Left ventricle myocardium inferior (tissue), 1 donor: ENCODE data around the gene FILIP1L. TPM values are rescaled to one million over a fixed set of nuclear protein-coding genes. Genes with fewer than 3 reads are reported as not detected.

Source experiments
- DNase-seq: peaks from one replicate; pipeline ENCODE4 v3.0.0-alpha.2; 2020
- H3K27ac ChIP-seq: fragments of 200-600 bp; replicated peaks from 2 replicates; pipeline ENCODE4 v1.8.0; 2021
- H3K27me3 ChIP-seq: fragments of 200-600 bp; 2 replicates; pipeline ENCODE4 v1.8.0; 2021; ENCODE audit warnings: low read depth
- H3K36me3 ChIP-seq: fragments of 200-600 bp; 2 replicates; pipeline ENCODE4 v1.8.0; 2021
- H3K4me1 ChIP-seq: fragments of 200-600 bp; 2 replicates; pipeline ENCODE4 v1.8.0; 2021
- H3K4me3 ChIP-seq: fragments of 200-600 bp; 2 replicates; pipeline ENCODE4 v1.8.0; 2021; ENCODE audit warnings: mild to moderate bottlenecking, moderate library complexity
- H3K9me3 ChIP-seq: fragments of 200-600 bp; replicated peaks from 2 replicates; pipeline ENCODE4 v1.8.0; 2021
- intact Hi-C: fragments of 100-400 bp; cut with micrococcal nuclease; formaldehyde crosslinking; loops from one replicate; pipeline ENCODE4 v1.11.0; 2022
- total RNA-seq: library from RNA; stranded (reverse); fragmentation: NEBNext Ultra II Directional; extraction: Animal tissue kit (Norgen Biotek cat#: 25700); gene quantifications from one replicate; pipeline ENCODE4 v1.2.1, GENCODE V29; 2021
- TF ChIP-seq, protein P1 (sequence below): fragments of 200-600 bp; IDR thresholded peaks from 2 replicates; pipeline ENCODE4 v1.8.0; 2021; ENCODE audit warnings: antibody characterized with exemption, mild to moderate bottlenecking, borderline replicate concordance
- donor health status: DM: no; HTN: yes; CAD: no; lungs with severe emphysema.

Gene FILIP1L
- total RNA-seq, 1 donor from 2014 or later: 84.9 TPM

DNA sequence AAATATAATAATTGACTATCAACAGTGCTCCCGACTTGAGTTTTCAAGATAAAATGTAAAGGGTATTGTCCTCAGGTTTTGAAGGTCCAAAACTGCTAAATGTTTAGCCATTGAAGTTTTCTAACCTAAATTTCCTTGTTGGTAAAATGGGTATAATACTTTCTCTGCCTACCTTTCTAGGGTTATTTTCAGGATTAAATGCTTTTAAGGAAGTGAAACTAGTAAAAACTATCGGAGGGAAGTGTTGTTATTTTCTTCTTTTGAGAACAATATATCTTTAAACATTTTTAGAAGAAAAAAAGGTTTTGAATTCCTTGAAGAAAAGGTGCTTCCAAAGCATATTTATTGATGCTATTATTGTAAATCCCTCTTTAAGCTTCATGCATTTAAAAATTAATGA is 67.3 kb downstream of the FILIP1L start:
- Histone ChIP-seq H3K9me3 (no peaks in the 10 kb centered on the region), H3K36me3 (no peaks in the 10 kb centered on the region), H3K4me1 (peaks cover 67% of the 10 kb centered on the region), H3K27ac (peak overlapping the region; percentile 94), H3K27me3 (no peaks in the 10 kb centered on the region), H3K4me3 (no peak overlapping the region)
- TF ChIP-seq, protein P1, sequence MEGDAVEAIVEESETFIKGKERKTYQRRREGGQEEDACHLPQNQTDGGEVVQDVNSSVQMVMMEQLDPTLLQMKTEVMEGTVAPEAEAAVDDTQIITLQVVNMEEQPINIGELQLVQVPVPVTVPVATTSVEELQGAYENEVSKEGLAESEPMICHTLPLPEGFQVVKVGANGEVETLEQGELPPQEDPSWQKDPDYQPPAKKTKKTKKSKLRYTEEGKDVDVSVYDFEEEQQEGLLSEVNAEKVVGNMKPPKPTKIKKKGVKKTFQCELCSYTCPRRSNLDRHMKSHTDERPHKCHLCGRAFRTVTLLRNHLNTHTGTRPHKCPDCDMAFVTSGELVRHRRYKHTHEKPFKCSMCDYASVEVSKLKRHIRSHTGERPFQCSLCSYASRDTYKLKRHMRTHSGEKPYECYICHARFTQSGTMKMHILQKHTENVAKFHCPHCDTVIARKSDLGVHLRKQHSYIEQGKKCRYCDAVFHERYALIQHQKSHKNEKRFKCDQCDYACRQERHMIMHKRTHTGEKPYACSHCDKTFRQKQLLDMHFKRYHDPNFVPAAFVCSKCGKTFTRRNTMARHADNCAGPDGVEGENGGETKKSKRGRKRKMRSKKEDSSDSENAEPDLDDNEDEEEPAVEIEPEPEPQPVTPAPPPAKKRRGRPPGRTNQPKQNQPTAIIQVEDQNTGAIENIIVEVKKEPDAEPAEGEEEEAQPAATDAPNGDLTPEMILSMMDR: no peak
- no peak for DNase-seq
- intact Hi-C loops: no loop called here

DNA sequence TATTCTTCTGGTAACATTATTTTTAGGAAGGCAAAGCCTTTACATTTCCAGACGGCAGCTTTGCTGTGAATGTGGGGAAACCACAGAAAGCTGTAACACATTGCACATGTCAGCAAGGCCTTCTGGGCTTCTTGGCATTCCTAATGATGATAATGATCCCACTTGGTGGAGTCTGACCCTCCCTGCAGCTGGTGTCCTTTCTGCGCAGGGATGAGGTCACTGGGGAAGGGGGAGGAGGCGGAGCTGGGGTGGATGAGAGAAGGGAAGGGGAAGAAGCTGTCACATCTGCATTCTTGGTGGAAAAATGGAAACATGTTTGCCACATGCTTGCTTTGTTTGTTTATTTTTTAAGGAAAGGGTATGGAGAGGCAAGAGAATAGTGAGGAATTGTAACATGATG is 68.6 kb downstream of the FILIP1L start:
- Histone ChIP-seq H3K27ac (peak overlapping the region; percentile 94), H3K27me3 (no peaks in the 10 kb centered on the region), H3K9me3 (no peaks in the 10 kb centered on the region), H3K4me3 (no peak overlapping the region), H3K36me3 (no peaks in the 10 kb centered on the region), H3K4me1 (peaks cover 80% of the 10 kb centered on the region)
- intact Hi-C loops: no loop called here
- TF ChIP-seq, protein P1: no peak
- peak; percentile 76 for DNase-seq

DNA sequence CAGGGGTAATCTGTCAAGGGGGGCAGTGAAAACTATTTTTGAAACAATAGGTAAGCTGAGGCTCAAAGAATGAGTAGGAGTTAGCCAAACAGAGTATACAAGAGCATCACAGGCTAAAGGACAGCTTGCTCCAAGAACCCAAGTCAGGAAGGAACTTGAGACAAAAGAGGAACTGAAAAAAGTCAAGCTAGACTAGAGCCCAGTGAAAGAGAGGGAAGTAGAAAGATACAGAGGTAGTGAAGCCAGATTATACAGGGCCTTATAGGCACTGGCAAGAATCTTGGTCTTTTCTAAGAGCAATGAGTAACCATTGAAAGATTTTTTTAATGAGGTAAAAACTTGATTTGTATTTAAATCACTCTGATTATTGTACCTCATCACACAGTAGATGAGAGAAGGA is 69.9 kb downstream of the FILIP1L start:
- Histone ChIP-seq H3K4me3 (no peak overlapping the region), H3K27me3 (no peaks in the 10 kb centered on the region), H3K4me1 (peaks cover 91% of the 10 kb centered on the region), H3K9me3 (no peaks in the 10 kb centered on the region), H3K36me3 (no peaks in the 10 kb centered on the region), H3K27ac (peak overlapping the region; percentile 94)
- intact Hi-C loops: no loop called here
- TF ChIP-seq, protein P1: no peak
- DNase-seq: no peak

DNA sequence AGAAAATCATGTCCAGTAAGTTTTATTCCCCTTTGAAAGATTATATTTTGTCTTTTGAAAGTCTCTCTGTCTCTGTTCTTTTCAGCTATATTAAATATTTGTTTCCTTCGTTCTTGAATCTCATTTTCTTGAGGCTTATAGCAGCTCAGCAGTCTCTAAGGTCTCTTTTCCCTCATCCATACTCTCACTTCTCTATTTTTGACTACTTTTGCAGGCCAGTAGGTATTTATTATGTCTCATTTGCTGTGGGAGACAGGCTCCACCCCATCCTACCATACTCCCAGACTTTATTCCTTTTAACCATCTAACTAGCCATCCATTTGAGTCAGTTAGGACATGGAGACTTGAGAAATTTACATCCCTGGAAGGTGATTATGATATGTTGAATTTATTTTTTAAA is 71.0 kb downstream of the FILIP1L start:
- H3K36me3 ChIP-seq: no peaks in the 10 kb centered on the region
- no peaks in the 10 kb centered on the region for H3K9me3 ChIP-seq
- intact Hi-C loops: no loop called here
- DNase-seq: no peak
- no peaks in the 10 kb centered on the region for H3K27me3 ChIP-seq
- peak overlapping the region; percentile 94 for H3K27ac ChIP-seq
- H3K4me1 ChIP-seq: peaks cover 85% of the 10 kb centered on the region
- TF ChIP-seq, protein P1: no peak
- H3K4me3 ChIP-seq: no peak overlapping the region

DNA sequence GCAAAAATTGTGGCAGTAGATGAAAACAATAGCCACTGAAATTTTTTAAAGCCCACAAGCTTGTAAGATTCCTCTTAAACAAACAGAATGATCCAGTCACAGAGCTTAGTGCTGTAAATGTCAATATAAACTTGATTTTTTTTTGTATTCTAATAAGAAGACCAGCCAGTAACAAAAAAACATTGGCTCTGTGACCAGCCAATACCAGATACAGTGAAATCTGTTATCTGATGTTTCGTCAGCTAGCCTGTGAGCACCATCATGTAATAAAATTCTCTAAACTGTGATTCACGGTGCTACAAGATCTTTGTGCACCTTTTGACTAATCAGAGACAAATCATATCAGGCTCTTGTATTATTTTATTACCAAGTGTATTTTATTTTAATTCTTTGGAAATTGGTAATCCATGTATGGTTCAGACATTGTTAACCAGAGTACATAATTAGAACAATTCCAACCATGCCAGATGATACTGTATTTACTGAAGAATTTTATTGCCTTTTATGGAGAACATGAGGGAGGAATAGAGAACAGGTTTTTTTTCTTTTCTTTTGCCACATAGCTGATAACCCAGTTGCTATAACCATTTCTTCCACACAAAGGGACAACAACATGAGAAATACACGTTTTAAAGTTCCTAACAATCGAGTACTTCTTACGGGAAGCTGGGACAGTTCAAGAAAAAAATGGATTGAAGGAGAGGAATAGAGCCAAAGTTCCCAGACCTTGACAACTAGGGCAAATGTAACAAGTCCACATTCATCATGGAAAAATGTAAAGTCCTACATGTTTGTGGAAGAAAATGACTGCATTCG is 71.9 kb downstream of the FILIP1L start:
- intact Hi-C loops: no loop called here
- DNase-seq: no peak
- Histone ChIP-seq H3K27ac (peak overlapping the region; percentile 94), H3K27me3 (no peaks in the 10 kb centered on the region), H3K4me3 (no peak overlapping the region), H3K36me3 (no peaks in the 10 kb centered on the region), H3K4me1 (peaks cover 76% of the 10 kb centered on the region), H3K9me3 (no peaks in the 10 kb centered on the region)
- TF ChIP-seq, protein P1: no peak
